CD4-positive, alpha-beta T cell treated with Interleukin-15 for 4 hours (primary cell): Measurements from ENCODE around the gene LBX1.

Experiments
- DNase-seq: peaks from one replicate; pipeline ENCODE4 v3.0.0-alpha.2; 2020; ENCODE audit warnings: low spot score

Gene LBX1

GRCh38 chr10:101224910-101225823, 4.1 kb downstream of the LBX1 start:
- no peak for DNase-seq

DNA sequence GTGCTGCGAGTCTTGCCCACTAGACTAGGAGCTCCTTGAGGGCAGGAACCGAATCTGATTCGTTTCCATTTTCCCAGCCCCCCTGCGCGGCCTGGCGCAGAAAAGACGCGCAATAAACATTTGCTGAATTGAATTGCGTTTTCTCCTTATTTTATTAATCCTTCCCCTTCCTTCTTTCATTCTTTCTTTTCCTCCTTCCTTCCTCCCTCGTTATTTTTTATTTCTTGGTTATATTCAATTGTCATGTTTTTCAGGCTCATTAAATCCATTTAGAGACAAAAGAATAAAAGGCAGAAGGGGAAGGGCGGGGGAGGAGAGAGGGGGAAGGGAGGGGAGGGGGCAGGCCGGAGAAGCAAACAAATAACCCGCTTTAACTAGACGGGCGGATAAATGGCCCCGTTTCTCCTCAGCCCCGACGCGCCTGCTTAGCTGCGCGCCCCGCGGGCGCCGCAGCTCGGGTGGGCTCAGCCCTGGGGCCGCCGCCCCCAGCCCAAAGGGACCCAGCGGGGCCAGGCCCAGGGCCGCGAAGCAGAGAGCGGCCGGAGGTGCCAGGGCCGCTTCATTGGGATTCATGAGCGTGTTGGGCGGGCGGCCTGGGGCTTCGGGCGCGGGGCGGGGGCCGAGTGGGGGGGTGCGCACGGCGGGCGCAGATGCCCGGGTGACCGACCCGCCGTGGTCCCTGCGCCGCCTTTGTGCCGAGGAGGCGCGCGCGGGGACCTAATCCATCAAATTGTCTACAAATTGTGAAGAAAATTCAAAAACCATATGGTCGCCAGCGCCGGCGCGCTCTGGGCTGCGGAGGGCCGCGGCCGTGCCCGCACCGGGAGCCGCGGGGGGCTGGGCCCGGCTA, 5.0 kb downstream of the LBX1 start:
- no peak for DNase-seq

- no peak for DNase-seq
Observed at GRCh38 chr10:101223274-101224059, 5.8 kb downstream of the LBX1 start.

- no peak for DNase-seq
Observed at GRCh38 chr10:101222683-101223273, 6.5 kb downstream of the LBX1 start.

DNA sequence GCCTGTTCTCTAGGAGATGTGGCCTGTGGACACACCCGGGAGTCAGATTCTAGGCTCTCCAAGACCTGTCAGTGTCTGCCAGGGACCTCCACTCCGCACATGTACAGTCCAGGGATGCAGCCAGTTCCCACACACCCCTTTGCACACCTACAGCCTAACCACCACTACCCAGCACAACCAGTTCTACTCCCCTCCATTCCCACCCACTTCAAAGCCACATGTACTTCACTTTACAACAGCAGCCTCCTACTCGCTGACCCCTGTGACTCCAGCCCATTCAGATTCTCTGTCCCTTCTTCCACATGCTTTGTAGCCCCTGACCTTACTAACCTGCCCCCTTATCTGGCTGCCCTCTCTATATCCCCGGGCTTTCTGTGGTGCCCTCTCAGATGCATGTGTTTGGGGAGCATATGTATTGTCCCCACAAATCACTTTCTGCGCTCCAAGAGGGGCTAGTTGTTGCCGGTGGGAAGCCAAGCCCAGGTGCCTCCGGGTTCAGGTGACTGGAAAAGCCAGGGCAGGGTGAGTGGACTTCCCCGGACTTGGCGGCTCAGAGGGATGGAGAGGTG, 7.2 kb downstream of the LBX1 start:
- DNase-seq: no peak

GRCh38 chr10:101221549-101221948, 7.7 kb downstream of the LBX1 start:
- no peak for DNase-seq

GRCh38 chr10:101219946-101220451, 9.3 kb downstream of the LBX1 start:
- no peak for DNase-seq

DNA sequence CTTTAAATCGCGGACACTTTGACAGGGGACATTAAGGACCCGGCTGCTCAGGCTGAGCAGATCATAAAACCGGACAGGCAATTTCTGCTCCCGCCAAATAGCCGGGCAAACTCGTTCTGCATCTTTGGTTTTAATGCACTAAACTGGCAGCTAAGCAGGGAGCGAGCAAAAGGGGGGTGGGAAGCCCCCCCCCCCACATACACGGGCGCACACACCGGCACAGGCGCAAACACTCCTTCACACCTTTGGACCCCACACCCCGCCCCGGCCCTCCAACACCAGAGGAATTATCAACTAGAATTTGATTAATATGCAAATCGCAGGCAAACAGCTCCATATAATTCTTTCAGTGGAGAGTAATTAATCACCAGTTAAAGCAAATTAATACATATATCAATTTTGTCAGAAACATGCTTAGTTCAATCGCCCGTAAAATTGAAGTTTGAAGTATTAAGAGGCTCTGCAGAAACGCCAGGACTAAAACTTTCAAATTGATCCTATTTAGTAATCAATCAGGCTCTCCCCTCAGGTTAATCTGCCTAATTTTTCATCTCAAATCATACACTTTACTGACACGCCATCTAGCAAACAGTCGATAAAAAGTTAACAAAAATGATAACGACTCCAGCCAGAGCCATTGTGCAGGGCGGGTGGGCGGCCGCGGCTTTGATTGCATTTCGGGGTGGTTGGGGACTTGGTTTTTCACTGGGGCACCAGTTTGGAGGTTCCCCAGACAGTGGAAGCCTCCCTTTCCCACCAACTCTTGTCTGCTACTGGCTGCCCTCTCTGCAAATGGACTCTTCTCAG, 9.9 kb downstream of the LBX1 start:
- no peak for DNase-seq

- no peak for DNase-seq
Observed at GRCh38 chr10:101218351-101219138, 10.7 kb downstream of the LBX1 start.

DNA sequence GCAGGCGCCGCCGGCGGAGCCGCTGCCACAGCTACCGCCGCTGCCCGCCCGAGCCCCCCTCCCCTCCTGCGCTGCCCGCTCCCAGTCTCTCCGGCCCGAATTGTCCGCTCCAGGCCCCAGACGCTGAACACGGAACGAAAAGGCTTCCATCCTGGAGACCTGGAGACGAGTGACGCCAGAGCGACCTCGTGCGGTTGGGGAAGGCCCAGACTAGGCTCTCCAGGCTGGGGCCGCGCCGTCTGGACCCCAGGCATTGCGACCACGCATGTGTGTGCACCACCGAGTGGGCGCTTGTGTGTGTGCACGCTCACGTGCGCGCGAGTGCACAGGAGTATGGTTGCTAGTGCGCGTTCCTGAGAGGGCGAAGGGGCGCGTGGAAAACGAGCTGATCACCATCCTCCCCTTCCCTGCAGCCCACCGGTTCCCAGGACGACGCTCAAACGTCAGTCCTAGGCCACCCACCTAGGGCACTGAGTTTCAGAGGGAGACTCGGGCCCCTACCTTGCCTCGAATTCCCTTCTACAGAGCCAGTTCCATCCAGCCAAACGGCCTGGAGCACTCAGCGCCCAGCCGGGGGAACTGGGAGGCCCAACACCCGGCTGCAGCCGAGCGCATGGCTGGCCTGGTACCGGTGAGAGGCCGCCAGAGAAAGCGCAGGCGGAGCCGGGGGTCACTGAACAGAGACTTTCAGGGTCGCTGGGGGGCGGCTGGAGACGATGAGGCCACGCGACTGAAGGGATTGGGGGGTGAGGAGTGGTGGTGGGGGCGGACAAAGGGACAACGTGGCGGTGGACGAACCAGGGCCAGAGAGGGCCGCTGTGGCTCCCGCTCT, 11.6 kb downstream of the LBX1 start:
- no peak for DNase-seq

DNA sequence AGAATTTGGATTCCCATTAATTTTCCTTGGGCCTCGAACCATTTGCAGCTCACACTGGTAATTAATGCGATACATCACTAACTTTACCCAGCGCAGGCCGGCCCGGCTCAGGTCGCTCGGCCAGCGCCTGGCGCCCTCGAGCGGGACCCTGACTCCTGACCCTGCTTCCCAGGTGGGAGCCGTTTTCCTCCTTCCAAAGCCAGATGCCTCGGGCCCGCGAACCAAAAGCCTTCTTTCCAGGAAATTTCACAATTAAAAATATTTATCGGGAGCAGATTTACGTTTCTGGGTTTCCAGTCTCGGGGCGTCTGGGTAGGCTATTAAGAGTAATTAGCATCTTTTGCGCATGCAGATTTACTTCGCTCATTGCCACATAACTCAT, 12.2 kb downstream of the LBX1 start:
- no peak for DNase-seq

DNA sequence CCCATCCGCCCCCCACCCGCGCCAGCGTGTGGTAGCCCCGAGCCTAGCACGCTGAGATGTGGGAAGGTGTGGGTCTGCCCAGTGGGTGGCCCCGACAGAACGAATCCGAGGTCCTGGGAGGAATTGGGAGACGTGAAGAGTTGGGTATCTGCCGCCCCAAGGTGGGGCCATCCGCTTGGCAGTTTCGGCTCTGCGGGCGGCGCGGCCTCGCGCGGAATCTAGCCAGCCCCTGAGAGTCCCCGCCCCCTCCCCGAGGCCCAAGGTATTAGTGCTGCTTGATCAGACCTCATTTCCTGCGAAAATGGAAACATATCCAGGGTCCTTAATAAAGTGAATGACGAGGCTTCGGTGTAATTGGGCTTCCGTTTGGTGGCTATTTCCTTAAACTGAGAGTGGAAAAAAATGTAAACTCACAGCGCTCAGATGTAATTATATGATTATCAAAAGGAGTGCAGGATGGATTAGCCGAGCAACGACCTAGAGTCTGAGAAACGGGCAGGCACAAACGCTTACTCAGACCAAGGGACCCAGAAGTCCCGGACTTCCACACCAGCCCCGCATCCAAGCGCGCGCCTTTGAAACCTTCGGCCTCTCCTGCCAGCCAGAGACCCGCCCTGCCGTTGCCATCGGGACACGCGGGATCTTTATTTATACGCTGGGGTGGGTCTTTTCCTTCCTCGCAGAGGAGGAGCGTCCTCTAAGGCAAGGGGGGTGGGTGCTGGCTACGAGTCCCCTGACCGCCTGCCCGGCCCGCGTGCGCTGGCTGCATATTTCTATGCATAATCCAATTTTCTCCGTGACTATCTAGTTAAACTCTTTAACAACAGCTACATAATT, 12.8 kb downstream of the LBX1 start:
- DNase-seq: no peak

- no peak for DNase-seq
Observed at GRCh38 chr10:101215397-101216206, 13.7 kb downstream of the LBX1 start.

DNA sequence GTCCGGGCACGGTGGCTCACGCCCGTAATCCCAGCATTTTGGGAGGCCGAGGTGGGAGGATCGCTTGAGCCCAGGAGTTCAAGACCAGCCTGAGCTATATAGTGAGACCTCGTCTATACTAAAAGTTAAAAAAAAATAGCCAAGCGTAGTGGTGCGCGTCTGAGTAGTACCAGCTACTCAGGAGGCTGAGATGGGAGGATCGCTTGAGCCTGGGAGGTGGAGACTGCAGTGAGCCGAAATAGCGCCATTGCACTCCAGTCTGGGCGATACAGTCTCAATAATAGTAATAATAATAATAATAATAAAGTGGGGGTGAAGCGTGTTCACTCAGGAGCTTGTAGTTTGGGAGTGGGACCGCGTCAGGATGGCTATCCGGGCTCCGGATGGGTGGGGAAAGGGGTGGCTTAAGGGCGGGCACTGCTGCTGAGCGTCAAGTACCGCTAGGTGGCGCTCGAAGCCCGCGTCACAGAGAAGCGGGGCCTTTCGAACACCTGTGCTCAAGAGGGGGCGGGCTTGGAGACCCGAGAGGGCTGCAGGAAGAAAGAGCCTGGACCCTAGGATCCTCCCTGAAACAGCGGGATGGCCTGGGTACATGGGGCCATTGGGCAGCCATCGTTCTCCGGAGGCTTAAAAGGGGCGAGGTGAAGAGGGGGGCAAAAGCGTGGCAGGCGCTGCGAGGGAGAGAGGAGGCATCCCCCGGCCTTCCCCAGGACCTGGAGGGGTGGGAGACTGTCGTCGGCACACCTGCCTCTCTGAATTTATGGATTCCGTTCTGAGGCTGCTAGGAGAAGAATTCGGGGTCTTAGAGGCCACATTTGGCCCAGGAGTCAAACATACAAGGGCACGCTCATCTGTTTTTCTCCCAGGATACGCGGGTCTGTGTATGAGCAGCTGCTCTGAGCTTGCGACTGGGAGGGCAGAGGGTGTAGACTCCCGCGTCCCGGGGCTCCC, 14.5 kb downstream of the LBX1 start:
- peak; percentile 69 for DNase-seq

- no peak for DNase-seq
Observed at GRCh38 chr10:101208543-101208942, 20.7 kb downstream of the LBX1 start.

DNA sequence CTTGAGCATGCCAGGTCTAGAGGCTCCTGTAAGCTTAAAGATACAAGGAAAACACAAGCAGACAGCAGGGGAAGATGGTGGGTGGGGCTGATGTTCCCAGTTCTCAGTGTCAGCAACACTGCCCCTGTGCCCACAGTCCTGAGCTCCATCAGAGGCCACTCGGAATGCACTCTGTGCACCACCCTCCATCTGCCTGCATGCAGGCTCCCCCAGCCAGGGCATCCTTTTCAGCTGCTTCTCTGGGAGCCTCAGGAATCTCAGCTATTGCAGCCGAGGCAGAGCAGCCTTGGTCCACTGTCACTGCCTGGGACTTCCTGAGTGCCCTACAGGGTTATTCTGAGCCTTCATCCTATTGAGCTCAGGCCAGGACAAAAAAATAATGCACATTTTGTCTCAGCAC, 22.2 kb downstream of the LBX1 start:
- no peak for DNase-seq
